Ureter (tissue), 1 donor: Measurements from ENCODE around the gene COLEC12. TPM values are rescaled to one million over a fixed set of nuclear protein-coding genes. Genes with fewer than 3 reads are reported as not detected.

ENCODE experiments used
- DNase-seq: peaks from one replicate; pipeline ENCODE4 v3.0.0-alpha.2; 2020; ENCODE audit warnings: low spot score
- total RNA-seq: library from RNA; stranded (reverse); gene quantifications from one replicate; pipeline ENCODE4 v1.2.4, GENCODE V29; 2023
- donor health status: DM: yes; HTN: yes; CAD: no.

COLEC12 gene
- total RNA-seq, 1 donor from 2014 or later, result 10.2 TPM

- DNase-seq, result no peak
Measured at GRCh38 chr18:506264-506663, 5.8 kb upstream of the COLEC12 start.

GRCh38 chr18:505483-506122, 5.1 kb upstream of the COLEC12 start:
- no peak for DNase-seq

GRCh38 chr18:501406-501714, 859 bp upstream of the COLEC12 start:
- no peak for DNase-seq

GRCh38 chr18:499776-500631, 497 bp downstream of the COLEC12 start:
- DNase-seq, result peak; percentile 49

- DNase-seq, result peak; percentile 53
Measured at GRCh38 chr18:498931-499775, 1.3 kb downstream of the COLEC12 start.

GRCh38 chr18:497688-498087, 2.8 kb downstream of the COLEC12 start:
- DNase-seq, result no peak

- DNase-seq, result no peak
Measured at GRCh38 chr18:495452-495851, 5.0 kb downstream of the COLEC12 start.

- no peak for DNase-seq
Measured at GRCh38 chr18:495017-495416, 5.5 kb downstream of the COLEC12 start.

GRCh38 chr18:493986-494983, 6.2 kb downstream of the COLEC12 start:
- DNase-seq, result no peak

GRCh38 chr18:492451-492850, 8.1 kb downstream of the COLEC12 start:
- DNase-seq, result no peak

- no peak for DNase-seq
Measured at GRCh38 chr18:490624-491023, 9.9 kb downstream of the COLEC12 start.

GRCh38 chr18:490024-490366, 10.5 kb downstream of the COLEC12 start:
- DNase-seq, result no peak

GRCh38 chr18:489244-490023, 11.1 kb downstream of the COLEC12 start:
- no peak for DNase-seq

GRCh38 chr18:486929-487740, 13.4 kb downstream of the COLEC12 start:
- DNase-seq, result no peak

- no peak for DNase-seq
Measured at GRCh38 chr18:484749-485464, 15.6 kb downstream of the COLEC12 start.

- no peak for DNase-seq
Measured at GRCh38 chr18:478681-479080, 21.8 kb downstream of the COLEC12 start.

- no peak for DNase-seq
Measured at GRCh38 chr18:477565-477964, 22.9 kb downstream of the COLEC12 start.

GRCh38 chr18:476251-476664, 24.2 kb downstream of the COLEC12 start:
- no peak for DNase-seq
